Endothelial cell of umbilical vein (primary cell): ENCODE measurements around the gene MAT2B. TPM values are rescaled to one million over a fixed set of nuclear protein-coding genes. Genes with fewer than 3 reads are reported as not detected.

Experiments
- BruUV-seq: library from RNA; stranded (reverse); fragments of 400-500 nt; replicated peaks from 2 replicates; lab custom pipeline; 2021; lab: Mats Ljungman, UMichigan
- CTCF ChIA-PET: fragments of 300-600, 350-600 bp; sonication (Branson Sonifier 250); formaldehyde crosslinking; loops from one replicate; lab custom pipeline; 2021; ENCODE audit warnings: antibody characterized with exemption, inconsistent platforms; lab: Charles Lee
- POLR2A ChIA-PET: fragments of 300-600, 350-600 bp; sonication (Branson Sonifier 250); formaldehyde crosslinking; loops from one replicate; lab custom pipeline; 2021; ENCODE audit warnings: antibody characterized with exemption, inconsistent platforms; lab: Charles Lee
- DNase-seq: peaks from one replicate; pipeline ENCODE4 v3.0.0-alpha.2; 2011; ENCODE audit warnings: low read depth, low spot score
- FAIRE-seq: peaks from 2 replicates; lab custom pipeline; 2011; peaks lifted over from hg19 to GRCh38; lab: Jason Lieb, UNC
- H2AFZ ChIP-seq: 2 replicates; pipeline ENCODE4 v1.6.0; 2012; ENCODE audit warnings: low read depth, low read length, control low read depth, inconsistent platforms
- H3K27ac ChIP-seq: 2 replicates; pipeline ENCODE4 v1.5.1; 2011; ENCODE audit warnings: low read depth, mild to moderate bottlenecking, control low read depth, low read length, moderate library complexity; ENCODE audit not compliant: insufficient read depth
- H3K27me3 ChIP-seq, 2 experiments: 2 replicates each; pipeline versions ENCODE4 v1.6.0 to v1.6.1; 2011; ENCODE audit warnings: low read length in 2 of 2, mixed read lengths in 1 of 2; ENCODE audit not compliant: control insufficient read depth in 2 of 2, insufficient read depth in 2 of 2
- H3K36me3 ChIP-seq, 2 experiments: 2 replicates in 1 of 2; 3 replicates in 1 of 2; pipeline ENCODE4 v1.5.1; 2011; ENCODE audit warnings: low read length in 2 of 2, mild to moderate bottlenecking in 1 of 2, moderate library complexity in 1 of 2; ENCODE audit not compliant: control insufficient read depth in 2 of 2, insufficient read depth in 2 of 2; ENCODE audit errors: extremely low read depth in 1 of 2
- H3K4me1 ChIP-seq: 3 replicates; pipeline ENCODE4 v1.5.1; 2011; ENCODE audit warnings: mild to moderate bottlenecking, low read length; ENCODE audit not compliant: control insufficient read depth, insufficient read depth; ENCODE audit errors: extremely low read depth
- H3K4me2 ChIP-seq: 2 replicates; pipeline ENCODE4 v1.6.1; 2011; ENCODE audit warnings: low read length, control low read depth, mixed read lengths; ENCODE audit not compliant: insufficient read depth
- H3K4me3 ChIP-seq, 3 experiments: fragments of 200-600 bp in 1 of 3; sonication (generic), shearing (Covaris generic) in 1 of 3; replicated peaks in 1 of 3; 2 replicates each; pipeline ENCODE4 v1.5.1; 2011 to 2016; ENCODE audit warnings: control low read depth in 3 of 3, low read length in 3 of 3, mild to moderate bottlenecking in 2 of 3, inconsistent platforms in 1 of 3, low read depth in 1 of 3, moderate library complexity in 1 of 3; ENCODE audit not compliant: insufficient read depth in 1 of 3
- H3K79me2 ChIP-seq: 2 replicates; pipeline ENCODE4 v1.6.0; 2012; ENCODE audit warnings: low read length, inconsistent platforms; ENCODE audit not compliant: control insufficient read depth, insufficient read depth
- H3K9ac ChIP-seq: replicated peaks from 2 replicates; pipeline ENCODE3; 2011; ENCODE audit warnings: low read length, control low read depth; ENCODE audit not compliant: insufficient read depth; ENCODE audit errors: extremely low read depth
- H3K9me1 ChIP-seq: replicated peaks from 3 replicates; pipeline ENCODE4 v1.6.0; 2011; ENCODE audit warnings: mild to moderate bottlenecking, low read length; ENCODE audit not compliant: control insufficient read depth, insufficient read depth; ENCODE audit errors: extremely low read depth
- H3K9me3 ChIP-seq: replicated peaks from 2 replicates; pipeline ENCODE4 v1.5.1; 2012; ENCODE audit warnings: low read length, inconsistent platforms; ENCODE audit not compliant: control insufficient read depth, insufficient read depth
- H4K20me1 ChIP-seq: replicated peaks from 2 replicates; pipeline ENCODE3; 2011; ENCODE audit warnings: mild to moderate bottlenecking, low read length; ENCODE audit not compliant: control insufficient read depth, insufficient read depth; ENCODE audit errors: extremely low read depth
- GATA2 ChIP-seq: IDR thresholded peaks from 2 replicates; pipeline ENCODE4 v1.7.0; 2011; ENCODE audit warnings: low read depth, mild to moderate bottlenecking, moderate library complexity, mixed read lengths, low read length; ENCODE audit not compliant: insufficient read length, insufficient read depth
- MYC ChIP-seq: IDR thresholded peaks from one replicate; pipeline ENCODE4 v1.6.1; 2011; ENCODE audit warnings: mild to moderate bottlenecking, low read depth, low read length
- POLR2A ChIP-seq: IDR thresholded peaks from 2 replicates; pipeline ENCODE4 v1.6.1; 2012; ENCODE audit warnings: low read depth, mild to moderate bottlenecking, control low read depth, low read length
- POLR2AphosphoS5 ChIP-seq: IDR thresholded peaks from 2 replicates; pipeline ENCODE4 v1.6.1; 2012; ENCODE audit warnings: low read depth, mild to moderate bottlenecking, control low read depth, low read length, moderate library complexity; ENCODE audit not compliant: insufficient read depth
- dilution Hi-C: fragments of 300-500 bp; cut with MboI; formaldehyde crosslinking; loops from one replicate; pipeline ENCODE4 v1.15.0; 2019; ENCODE audit warnings: low sequenced_read_pairs; ENCODE audit not compliant: extremely low pct_ligation_motif_present
- intact Hi-C: fragments of 100-400 bp; cut with micrococcal nuclease; formaldehyde crosslinking; loops from one replicate; pipeline ENCODE4 v1.10.0; 2022
- polyA plus RNA-seq, 4 experiments: library from polyadenylated mRNA; depleted of rRNA in 3 of 4; stranded (reverse) in 3 of 4; unstranded in 1 of 4; fragments of >200 nt; gene quantifications; 2 replicates each; pipeline versions ENCODE4 v1.2.1 to v1.2.3, GENCODE V29; 2011 to 2012; ENCODE audit warnings: missing spikeins in 1 of 4
- total RNA-seq: library from RNA; stranded (reverse); gene quantifications from 2 replicates; pipeline ENCODE4 v1.2.3, GENCODE V29; 2021
- TF ChIP-seq, protein P1 (sequence below), 2 donors: IDR thresholded peaks; 1 replicate in 1 of 2; 2 replicates in 1 of 2; pipeline ENCODE4 v1.5.1; 2011; ENCODE audit warnings: low read length in 2 of 2, mild to moderate bottlenecking in 2 of 2, moderate library complexity in 2 of 2, control low read depth in 1 of 2, inconsistent platforms in 1 of 2, low read depth in 1 of 2; ENCODE audit not compliant: insufficient read depth in 1 of 2; ENCODE audit errors: extremely low read depth in 1 of 2
- TF ChIP-seq, protein P2 (sequence below): IDR thresholded peaks from 2 replicates; pipeline ENCODE4 v1.6.1; 2011; ENCODE audit not compliant: insufficient read depth, insufficient read length

MAT2B gene
- total and polyA plus RNA-seq, 2 donors (not counting 3 experiments of a cell fraction or from before 2014, with no cell fraction given) = 41.5 to 101 TPM

DNA sequence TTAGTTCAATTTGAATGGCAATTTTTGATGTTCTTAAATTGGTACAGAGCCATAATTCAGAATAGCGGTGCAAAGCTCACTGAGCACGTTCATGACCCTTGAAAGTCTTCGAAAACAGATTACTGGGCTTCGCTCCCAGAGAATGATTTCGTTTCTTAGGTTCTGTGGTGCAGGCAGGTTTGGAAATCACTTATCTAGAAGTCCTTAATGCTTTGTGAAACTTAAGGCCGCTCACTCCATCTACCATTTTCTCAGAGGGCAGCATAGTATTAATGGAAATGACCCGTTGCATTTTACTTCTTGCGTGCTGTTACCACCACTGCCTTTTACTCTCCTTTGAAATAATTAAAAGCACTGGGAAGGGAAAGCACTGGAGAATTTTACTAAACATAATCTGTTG lies 2.9 kb upstream of the MAT2B start:
- dilution Hi-C loops = no loop called here
- H3K4me2 ChIP-seq = peak overlapping the region; percentile 89
- H3K4me3 ChIP-seq = peak overlapping the region in 2 of 3 experiments; percentile 59 to 98
- peaks cover 13% of the 10 kb centered on the region for H3K4me1 ChIP-seq
- no peak for FAIRE-seq
- POLR2A ChIA-PET = interaction anchor here (0.9 kb wide), 1 partner anchor 44 kb away, joined by 4 read pairs; no protein-coding TSS in a partner anchor
- H3K36me3 ChIP-seq = no peaks in the 10 kb centered on the region
- H3K27me3 ChIP-seq = no peaks in the 10 kb centered on the region
- H3K9me3 ChIP-seq = no peaks in the 10 kb centered on the region
- no peaks in the 10 kb centered on the region for H4K20me1 ChIP-seq
- CTCF ChIA-PET = interaction anchor here (0.6 to 1.4 kb wide), 8 partner anchors 13 to 94 kb away, joined by 3 to 13 read pairs (median 4); partner anchors contain the start of genes HMMR and NUDCD2
- H2AFZ ChIP-seq = peak overlapping the region; percentile 53
- peaks cover 18% of the 10 kb centered on the region for H3K79me2 ChIP-seq
- peak overlapping the region; percentile 84 for H3K9ac ChIP-seq
- no TSS peak for BruUV-seq
- H3K27ac ChIP-seq = peak overlapping the region; percentile 70
- intact Hi-C loops = no loop called here
- H3K9me1 ChIP-seq = no peaks in the 10 kb centered on the region
- DNase-seq = no peak
- no peak for TF ChIP-seq POLR2A
- TF ChIP-seq, protein P1, sequence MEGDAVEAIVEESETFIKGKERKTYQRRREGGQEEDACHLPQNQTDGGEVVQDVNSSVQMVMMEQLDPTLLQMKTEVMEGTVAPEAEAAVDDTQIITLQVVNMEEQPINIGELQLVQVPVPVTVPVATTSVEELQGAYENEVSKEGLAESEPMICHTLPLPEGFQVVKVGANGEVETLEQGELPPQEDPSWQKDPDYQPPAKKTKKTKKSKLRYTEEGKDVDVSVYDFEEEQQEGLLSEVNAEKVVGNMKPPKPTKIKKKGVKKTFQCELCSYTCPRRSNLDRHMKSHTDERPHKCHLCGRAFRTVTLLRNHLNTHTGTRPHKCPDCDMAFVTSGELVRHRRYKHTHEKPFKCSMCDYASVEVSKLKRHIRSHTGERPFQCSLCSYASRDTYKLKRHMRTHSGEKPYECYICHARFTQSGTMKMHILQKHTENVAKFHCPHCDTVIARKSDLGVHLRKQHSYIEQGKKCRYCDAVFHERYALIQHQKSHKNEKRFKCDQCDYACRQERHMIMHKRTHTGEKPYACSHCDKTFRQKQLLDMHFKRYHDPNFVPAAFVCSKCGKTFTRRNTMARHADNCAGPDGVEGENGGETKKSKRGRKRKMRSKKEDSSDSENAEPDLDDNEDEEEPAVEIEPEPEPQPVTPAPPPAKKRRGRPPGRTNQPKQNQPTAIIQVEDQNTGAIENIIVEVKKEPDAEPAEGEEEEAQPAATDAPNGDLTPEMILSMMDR (IDR thresholded peaks at IDR 0.05; ENCODE audit: extremely low read depth in 1 of 2, insufficient read depth in 1 of 2, low read depth in 1 of 2, low read length in 2 of 2) = no peak
- no peak for TF ChIP-seq GATA2
- TF ChIP-seq POLR2AphosphoS5 = no peak
- TF ChIP-seq, protein P2, sequence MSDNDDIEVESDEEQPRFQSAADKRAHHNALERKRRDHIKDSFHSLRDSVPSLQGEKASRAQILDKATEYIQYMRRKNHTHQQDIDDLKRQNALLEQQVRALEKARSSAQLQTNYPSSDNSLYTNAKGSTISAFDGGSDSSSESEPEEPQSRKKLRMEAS = no peak
- no peak for TF ChIP-seq MYC
